GM12878 (cell line): ENCODE results near the gene SPRY2. TPM values are rescaled to one million over a fixed set of nuclear protein-coding genes. Genes with fewer than 3 reads are reported as not detected.

Experiments
- ATF2 ChIP-seq: IDR thresholded peaks from 2 replicates; pipeline ENCODE4 v1.6.1; 2012; ENCODE audit warnings: low read length, inconsistent platforms
- CTCF ChIP-seq, 3 experiments: IDR thresholded peaks in 2 of 3; conservative IDR thresholded peaks in 1 of 3; 2 replicates each; pipeline ENCODE4 v1.5.1; 2011; ENCODE audit warnings: low read depth in 3 of 3, low read length in 3 of 3, mild to moderate bottlenecking in 3 of 3, control low read depth in 2 of 3, moderate library complexity in 2 of 3, inconsistent platforms in 1 of 3, mixed read lengths in 1 of 3; ENCODE audit not compliant: control insufficient read depth in 2 of 3, insufficient read depth in 1 of 3; ENCODE audit errors: extremely low read depth in 1 of 3
- E4F1 ChIP-seq: fragments of 450-650 bp; IDR thresholded peaks from 2 replicates; pipeline ENCODE4 v1.6.1; 2018; ENCODE audit warnings: borderline replicate concordance, mild to moderate bottlenecking; ENCODE audit not compliant: partially characterized antibody
- EED ChIP-seq: sonication (generic); IDR thresholded peaks from 2 replicates; pipeline ENCODE4 v1.6.1; 2016; ENCODE audit warnings: antibody characterized with exemption, low read depth
- ELK1 ChIP-seq: IDR thresholded peaks from 2 replicates; pipeline ENCODE4 v1.6.1; 2012; ENCODE audit warnings: low read depth, low read length, improper control_type of control experiment
- GATAD2B ChIP-seq: fragments of 450-650 bp; conservative IDR thresholded peaks from 2 replicates; pipeline ENCODE4 v1.6.1; 2017; ENCODE audit warnings: low read depth, mild to moderate bottlenecking, moderate library complexity
- IRF3 ChIP-seq: fragments of 450-650 bp; IDR thresholded peaks from 2 replicates; pipeline ENCODE4 v1.6.1; 2014; ENCODE audit warnings: mild to moderate bottlenecking
- IRF5 ChIP-seq: fragments of 450-650 bp; IDR thresholded peaks from 2 replicates; pipeline ENCODE4 v1.6.1; 2017; ENCODE audit warnings: borderline replicate concordance
- MEF2A ChIP-seq: IDR thresholded peaks from 2 replicates; pipeline ENCODE4 v1.6.1; 2011; ENCODE audit warnings: low read depth, mild to moderate bottlenecking, low read length, moderate library complexity; ENCODE audit not compliant: insufficient read depth
- MLLT1 ChIP-seq: fragments of 450-650 bp; IDR thresholded peaks from 2 replicates; pipeline ENCODE4 v1.6.1; 2016; ENCODE audit warnings: mild to moderate bottlenecking
- NR2F1 ChIP-seq: fragments of 450-650 bp; conservative IDR thresholded peaks from 2 replicates; pipeline ENCODE4 v1.6.1; 2017; ENCODE audit warnings: mild to moderate bottlenecking
- POLR2AphosphoS2 ChIP-seq: IDR thresholded peaks from 2 replicates; pipeline ENCODE4 v1.6.1; 2011; ENCODE audit warnings: low read depth, mild to moderate bottlenecking, low read length, improper control_type of control experiment, moderate library complexity
- SREBF2 ChIP-seq: IDR thresholded peaks from 2 replicates; pipeline ENCODE4 v1.6.1; 2012; ENCODE audit warnings: mild to moderate bottlenecking, low read length
- USF2 ChIP-seq: IDR thresholded peaks from 2 replicates; pipeline ENCODE4 v1.6.1; 2011; ENCODE audit warnings: low read depth, low read length, improper control_type of control experiment, borderline replicate concordance
- ZNF384 ChIP-seq: IDR thresholded peaks from 2 replicates; pipeline ENCODE4 v1.6.1; 2012; ENCODE audit warnings: low read depth, mild to moderate bottlenecking, low read length, improper control_type of control experiment, borderline replicate concordance
- polyA plus RNA-seq, 11 experiments: library from polyadenylated mRNA; depleted of rRNA in 4 of 11; unstranded in 6 of 11; stranded (reverse) in 5 of 11; fragments of >200 nt; fragmentation: Nextera tagmentation in 4 of 11; fragmentation: Illumina TruSeq in 1 of 11; extraction: Ambion mirVana in 4 of 11; extraction: Trizol in 1 of 11; gene quantifications; 1 replicate in 1 of 11; 2 replicates in 10 of 11; pipeline versions ENCODE4 v1.2.1 to v1.2.3, GENCODE V29; 2011 to 2016; ENCODE audit warnings: inconsistent platforms in 2 of 11, missing spikeins in 2 of 11, low read depth in 1 of 11
- total RNA-seq, 4 experiments: library from RNA; depleted of rRNA in 3 of 4; stranded (reverse); fragments of >200 nt in 3 of 4; fragmentation: Illumina TruSeq in 1 of 4; extraction: Trizol in 1 of 4; gene quantifications; 2 replicates each; pipeline versions ENCODE4 v1.2.1 to v1.2.3, GENCODE V29; 2013 to 2021

The SPRY2 gene
- total and polyA plus RNA-seq, 10 of the 15 experiments (the other 5 are each of a cell fraction or from before 2014, with no cell fraction given) = 1.8 to 82.1 (median 9.2) TPM

- no peak for TF ChIP-seq IRF3
- 0 out of 2 replicates have a peak, but pooled peaks have one; percentile 14 for TF ChIP-seq ELK1
- TF ChIP-seq USF2 = no peak
- TF ChIP-seq ZNF384 = peak; percentile 7; the same call in 1 of the 2 replicates
- TF ChIP-seq MEF2A = no peak
- TF ChIP-seq MLLT1 = peak; percentile 24; the same call in 1 of the 2 replicates
- TF ChIP-seq NR2F1 = peak; percentile 85
- TF ChIP-seq E4F1 = peak; percentile 6
- no peak for TF ChIP-seq SREBF2
- TF ChIP-seq EED = peak; percentile 62
- TF ChIP-seq GATAD2B = peak; percentile 91
- TF ChIP-seq POLR2AphosphoS2 = peak; percentile 79; the same call in 1 of the 2 replicates
- peak in 2 of 3 experiments; percentile 12 to 13; a peak in 2 of 6 replicates for TF ChIP-seq CTCF (IDR thresholded peaks at IDR 0.05 in 2 of 3, conservative IDR thresholded peaks at IDR 0.05 in 1 of 3; ENCODE audit: control insufficient read depth in 2 of 3, extremely low read depth in 1 of 3, insufficient read depth in 1 of 3, low read depth in 3 of 3, low read length in 3 of 3)
- no peak for TF ChIP-seq IRF5
- no peak for TF ChIP-seq ATF2
Observed at GRCh38 chr13:80338781-80339562, 2.0 kb downstream of the SPRY2 start (continued).
